SH-SY5Y (cell line): ENCODE measurements around the gene SIGMAR1.

Source experiments
- GATA2 ChIP-seq: IDR thresholded peaks from 2 replicates; pipeline ENCODE4 v1.6.1; 2011; ENCODE audit warnings: mild to moderate bottlenecking, low read depth, low read length
- GATA3 ChIP-seq: IDR thresholded peaks from 2 replicates; pipeline ENCODE4 v1.6.1; 2011; ENCODE audit warnings: low read depth, mild to moderate bottlenecking, low read length, moderate library complexity

Gene SIGMAR1

DNA sequence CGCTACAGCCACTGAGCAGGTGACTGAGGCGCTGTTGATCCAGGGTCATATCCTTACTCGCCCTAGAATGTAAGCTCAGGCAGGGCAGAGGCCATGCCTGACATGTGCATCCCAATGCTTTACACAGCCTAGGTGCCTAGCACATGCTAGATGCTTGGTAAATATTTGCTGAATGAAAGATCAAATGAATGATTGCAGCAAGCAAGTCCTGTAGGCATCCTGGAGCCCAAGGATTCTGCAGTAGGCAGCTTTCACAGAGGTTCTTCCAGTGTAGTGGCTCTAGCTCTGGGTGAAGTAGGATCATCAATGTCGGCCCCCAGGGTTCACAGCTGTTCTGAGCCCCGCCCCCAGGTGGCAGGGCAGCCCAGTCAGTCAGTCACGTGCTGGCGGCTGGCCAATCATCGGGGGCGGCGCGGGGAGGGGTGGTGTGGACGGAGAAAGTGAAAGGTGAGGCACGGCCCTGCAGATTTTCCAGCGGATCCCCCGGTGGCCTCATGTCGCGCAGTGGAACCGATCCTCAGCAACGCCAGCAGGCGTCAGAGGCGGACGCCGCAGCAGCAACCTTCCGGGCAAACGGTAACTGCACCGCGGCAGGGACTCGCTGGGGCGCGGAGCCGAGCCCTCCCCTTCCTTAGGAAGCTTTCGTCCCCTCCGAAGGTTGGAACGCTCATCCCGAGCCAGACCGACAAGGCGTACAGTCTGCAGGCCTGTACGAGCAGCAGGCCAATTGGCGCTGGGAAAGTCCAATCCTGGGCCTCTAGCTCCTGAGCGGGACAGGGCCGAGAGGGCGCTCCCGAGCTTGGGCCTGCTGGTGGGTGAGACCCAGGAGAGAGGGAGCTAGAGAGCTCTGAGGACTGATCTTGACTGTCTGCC, 8.9 kb upstream of the SIGMAR1 start, which contains the start of gene GALT:
Gene GALT, plus strand, starts transcription at position 465 of the 873 bp plus-strand sequence. Its CDS starts 30 bp downstream, at position 495.
- TF ChIP-seq GATA2, result no peak; the same call in 1 of the 2 replicates
- no peak for TF ChIP-seq GATA3

DNA sequence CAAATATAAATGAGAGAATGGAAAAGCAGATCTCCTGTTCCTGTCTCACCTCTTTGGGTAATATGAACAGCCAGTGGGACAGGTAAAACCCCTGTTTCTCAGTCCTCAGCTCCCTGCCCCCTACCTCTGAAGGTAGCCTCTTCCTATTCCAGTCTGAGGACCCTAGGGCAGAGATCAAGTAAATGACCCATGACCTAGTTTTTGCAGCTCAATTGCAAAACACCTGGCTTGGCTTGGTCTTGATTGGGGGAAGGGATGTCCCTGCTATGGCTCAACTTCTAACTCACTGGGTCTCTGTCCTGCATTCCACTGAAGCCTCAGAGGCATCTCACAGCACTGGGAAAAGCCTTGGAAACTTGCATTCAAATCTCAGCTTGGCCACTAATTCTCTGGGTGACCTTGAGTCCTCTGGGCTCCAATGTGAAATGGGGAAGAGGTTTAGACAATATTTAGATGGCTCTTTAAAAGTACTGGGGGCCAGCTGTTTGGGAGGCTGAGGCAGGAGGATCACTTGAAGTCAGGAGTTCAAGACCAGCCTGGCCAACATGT, 7.3 kb upstream of the SIGMAR1 start:
- TF ChIP-seq GATA2 (no peak), GATA3 (no peak)

DNA sequence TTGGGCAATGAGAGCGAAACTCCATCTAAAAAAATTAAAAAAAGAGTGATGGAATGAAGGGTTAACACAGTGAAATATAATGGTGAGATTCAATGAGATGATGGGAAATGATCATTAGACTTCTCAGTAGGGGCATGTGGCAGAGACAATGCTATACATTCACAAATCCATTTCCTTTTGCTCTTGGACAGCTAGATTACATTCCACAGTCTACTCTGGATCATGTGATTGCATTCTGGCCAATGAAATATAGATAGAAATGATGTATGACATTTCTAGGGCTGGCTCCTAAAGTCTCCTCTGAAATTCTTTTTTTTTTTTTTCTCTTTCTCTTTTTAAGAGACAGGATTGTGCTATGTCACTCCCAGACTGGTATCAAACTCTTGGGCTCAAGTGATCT, 5.1 kb upstream of the SIGMAR1 start:
- TF ChIP-seq GATA3, result no peak
- TF ChIP-seq GATA2, result no peak

DNA sequence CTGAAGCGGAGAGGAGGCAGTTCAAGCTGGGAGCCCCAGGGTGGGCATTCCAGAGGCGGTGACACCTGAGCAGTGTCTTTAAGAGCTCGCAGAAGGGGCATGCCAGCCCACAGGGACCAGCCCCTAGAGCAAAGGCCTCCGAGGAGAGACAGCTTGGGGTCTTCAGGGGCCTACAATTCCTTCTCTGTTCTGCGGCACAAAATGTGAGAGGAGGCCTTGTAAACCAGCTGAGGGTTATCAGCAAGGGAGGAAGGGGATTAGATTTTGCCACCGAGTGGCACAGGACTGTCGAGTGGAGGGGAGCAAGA, 505 bp upstream of the SIGMAR1 start:
- TF ChIP-seq GATA3, result no peak
- no peak for TF ChIP-seq GATA2

DNA sequence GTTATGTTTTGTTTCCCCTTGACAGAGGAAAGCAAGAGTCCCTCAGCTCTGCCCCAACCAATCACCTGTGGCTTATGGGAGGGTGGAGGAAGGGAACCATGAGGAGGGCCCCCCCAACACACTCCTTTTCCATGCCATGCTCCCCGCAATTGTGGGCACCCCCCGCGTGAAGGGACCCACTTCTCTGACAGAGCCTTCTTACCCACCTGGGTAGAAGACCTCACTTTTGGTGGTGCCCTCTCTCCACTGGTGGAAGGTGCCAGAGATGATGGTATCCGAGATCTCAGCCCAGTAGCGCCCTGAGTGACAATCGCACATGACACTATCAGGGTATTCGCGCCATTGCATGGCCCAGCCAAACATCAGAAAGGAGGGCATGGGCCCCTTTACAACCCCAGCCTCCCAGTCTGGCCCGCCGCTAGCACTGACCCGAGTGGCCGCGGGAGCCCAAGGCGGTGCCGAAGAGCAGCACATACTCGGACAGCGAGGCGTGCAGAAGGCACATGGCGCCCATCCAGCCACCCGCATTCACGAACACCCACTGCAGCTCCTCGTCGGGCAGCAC, 714 bp downstream of the SIGMAR1 start:
- no peak for TF ChIP-seq GATA3
- no peak for TF ChIP-seq GATA2

DNA sequence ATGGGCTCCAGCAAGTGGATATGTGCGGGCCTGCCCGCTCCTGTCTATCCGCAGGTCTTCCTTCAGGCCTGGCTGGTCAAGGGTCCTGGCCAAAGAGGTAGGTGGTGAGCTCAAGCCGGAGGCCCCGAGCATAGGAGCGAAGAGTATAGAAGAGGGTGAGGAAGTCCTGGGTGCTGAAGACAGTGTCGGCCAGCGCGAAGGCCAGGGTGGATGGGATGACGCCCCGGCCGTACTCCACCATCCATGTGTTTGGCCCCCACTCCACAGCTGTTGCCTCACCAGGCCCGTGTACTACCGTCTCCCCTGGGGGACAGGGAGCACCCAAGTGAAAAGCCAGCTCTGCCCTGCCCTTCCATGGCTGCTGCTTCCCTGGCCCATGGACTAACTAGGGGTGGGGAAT, 2.0 kb downstream of the SIGMAR1 start:
- TF ChIP-seq GATA3 (no peak), GATA2 (no peak)

DNA sequence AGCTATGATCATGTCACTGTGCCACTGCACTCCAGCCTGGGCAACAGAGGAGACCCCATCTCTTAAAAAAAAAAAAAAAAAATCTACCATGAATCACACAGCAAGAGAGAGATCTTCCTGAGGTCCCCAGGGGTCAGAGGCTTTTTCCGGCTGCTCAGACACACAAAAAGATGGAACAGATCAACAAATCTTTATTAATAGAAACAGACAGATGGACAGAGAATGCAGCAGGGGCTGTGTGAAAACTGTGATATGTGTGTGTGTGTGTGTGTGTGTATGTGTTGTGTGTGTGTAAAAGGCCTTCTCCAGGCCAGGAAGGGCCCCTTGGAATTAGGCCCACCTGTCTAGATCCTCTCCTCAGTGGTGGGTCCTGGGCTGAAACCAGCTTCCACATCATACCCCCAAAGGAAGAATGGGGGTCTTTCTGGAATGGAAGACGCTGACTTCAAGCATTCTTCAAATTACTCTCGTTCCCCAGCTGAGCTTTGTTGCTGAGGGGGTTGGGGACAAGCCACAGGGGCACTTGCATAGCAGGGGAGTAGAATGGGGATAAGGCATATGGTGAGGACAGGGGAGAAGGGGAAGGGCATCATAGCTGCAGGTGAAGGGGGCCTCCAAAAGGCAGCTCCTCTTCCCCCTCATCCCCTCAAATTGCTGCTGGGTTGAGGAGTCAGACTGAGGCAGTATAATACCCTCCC, 2.9 kb downstream of the SIGMAR1 start:
- TF ChIP-seq GATA2, result no peak
- no peak for TF ChIP-seq GATA3

DNA sequence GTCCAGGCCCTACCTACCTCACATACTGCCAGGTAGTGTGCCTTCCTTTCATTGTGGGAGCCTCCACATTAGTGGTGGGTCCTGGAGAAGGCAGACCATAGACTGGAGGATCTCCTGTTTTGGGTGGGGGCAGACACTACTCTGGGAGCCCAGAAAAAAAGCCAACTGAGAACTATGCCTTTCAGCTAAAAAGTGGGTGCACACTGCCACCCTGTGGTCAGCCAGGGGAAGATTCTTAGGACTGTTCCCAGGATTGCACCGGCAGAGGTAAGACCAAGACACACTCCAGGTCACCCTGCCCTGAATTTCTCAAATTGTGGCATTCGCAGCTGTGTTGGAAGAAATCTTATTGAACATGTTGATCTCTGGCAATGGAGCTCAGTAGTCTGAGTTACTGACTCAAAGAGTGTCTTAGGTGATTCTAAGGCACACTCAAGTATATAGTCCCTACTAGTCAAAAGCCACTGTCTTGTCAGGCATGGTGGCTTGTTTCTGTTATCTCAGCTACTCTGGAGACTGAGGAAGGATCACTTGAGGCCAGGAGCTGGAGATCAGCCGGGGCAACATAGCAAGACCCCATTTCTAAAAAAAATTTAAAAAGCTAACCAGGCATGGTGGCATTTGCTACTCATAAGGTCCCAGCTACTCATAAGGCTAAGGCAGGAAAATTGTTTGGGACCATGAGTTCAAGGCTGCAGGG, 3.6 kb downstream of the SIGMAR1 start:
- TF ChIP-seq GATA2, result no peak
- no peak for TF ChIP-seq GATA3

DNA sequence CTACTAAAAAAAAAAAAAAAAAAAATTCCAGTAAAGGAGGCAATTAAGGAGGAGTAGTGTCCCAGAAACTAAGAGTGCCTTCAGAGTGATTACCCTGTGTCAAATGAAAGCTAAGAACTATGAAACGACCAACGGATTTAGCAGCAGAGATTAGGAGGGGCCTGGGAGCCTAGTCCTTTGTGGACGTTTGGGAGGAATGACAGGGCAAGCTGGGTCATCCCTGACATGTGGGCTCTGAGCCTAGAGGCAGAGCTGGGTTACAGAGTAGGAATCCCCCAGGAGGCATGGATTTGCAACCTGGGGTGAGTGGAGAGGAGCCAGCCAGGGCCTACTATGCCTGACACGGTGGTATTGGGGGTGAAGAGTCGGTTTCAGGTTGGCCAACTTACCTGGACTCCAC, 4.4 kb downstream of the SIGMAR1 start:
- TF ChIP-seq GATA3 (no peak), GATA2 (no peak)

DNA sequence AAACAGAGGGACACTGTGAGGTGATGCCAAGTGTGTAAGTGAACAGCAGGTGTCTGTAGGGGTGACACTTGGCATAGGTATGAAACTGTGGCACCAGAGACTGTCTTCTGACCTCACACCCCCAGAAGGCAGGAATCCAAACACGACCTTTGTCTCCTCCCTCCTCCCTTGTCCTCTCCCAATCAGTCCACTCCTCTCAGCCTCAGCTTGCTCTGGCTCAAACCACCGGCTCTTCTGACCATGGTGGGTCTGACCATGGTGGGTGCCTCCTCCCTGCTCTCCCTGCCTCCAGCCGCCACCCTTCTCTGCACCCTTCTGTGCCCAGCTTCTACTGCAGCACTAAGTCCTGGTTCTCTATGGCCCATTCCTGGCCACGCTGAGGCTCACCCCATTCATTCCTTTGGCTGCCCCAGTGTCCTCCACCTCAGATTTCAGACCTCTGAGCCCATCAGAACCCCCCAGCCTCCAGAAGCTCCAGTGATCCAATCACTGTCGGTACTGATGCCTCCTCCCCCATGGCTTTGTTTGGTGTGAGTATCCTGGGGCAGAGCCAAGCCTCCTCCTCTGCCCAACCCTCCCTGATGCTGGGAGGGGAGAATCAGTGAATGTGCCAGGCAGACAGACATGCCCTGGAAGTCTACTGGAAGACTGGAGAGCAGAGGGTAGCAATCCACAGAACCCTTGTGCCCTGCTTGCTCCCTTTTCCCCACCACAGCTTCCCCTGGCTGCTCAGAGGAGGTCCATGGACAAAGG, 7.0 kb downstream of the SIGMAR1 start:
- TF ChIP-seq GATA3 (no peak), GATA2 (no peak)

DNA sequence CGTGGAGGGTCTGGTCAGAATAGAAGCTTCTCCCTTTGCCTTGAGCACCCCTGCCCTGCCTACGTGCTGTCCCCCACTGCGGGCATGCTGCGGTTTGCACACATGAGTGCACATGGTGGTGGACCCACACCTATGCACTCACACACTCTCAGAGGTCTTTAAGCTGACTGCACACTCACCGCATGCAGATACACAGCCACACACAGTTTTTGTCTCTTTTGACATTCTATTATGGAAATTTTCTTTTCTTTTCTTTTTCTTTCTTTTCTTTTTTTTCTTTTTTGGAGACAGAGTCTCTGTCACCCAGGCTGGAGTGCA, 8.1 kb downstream of the SIGMAR1 start:
- TF ChIP-seq GATA2 (no peak), GATA3 (no peak)

DNA sequence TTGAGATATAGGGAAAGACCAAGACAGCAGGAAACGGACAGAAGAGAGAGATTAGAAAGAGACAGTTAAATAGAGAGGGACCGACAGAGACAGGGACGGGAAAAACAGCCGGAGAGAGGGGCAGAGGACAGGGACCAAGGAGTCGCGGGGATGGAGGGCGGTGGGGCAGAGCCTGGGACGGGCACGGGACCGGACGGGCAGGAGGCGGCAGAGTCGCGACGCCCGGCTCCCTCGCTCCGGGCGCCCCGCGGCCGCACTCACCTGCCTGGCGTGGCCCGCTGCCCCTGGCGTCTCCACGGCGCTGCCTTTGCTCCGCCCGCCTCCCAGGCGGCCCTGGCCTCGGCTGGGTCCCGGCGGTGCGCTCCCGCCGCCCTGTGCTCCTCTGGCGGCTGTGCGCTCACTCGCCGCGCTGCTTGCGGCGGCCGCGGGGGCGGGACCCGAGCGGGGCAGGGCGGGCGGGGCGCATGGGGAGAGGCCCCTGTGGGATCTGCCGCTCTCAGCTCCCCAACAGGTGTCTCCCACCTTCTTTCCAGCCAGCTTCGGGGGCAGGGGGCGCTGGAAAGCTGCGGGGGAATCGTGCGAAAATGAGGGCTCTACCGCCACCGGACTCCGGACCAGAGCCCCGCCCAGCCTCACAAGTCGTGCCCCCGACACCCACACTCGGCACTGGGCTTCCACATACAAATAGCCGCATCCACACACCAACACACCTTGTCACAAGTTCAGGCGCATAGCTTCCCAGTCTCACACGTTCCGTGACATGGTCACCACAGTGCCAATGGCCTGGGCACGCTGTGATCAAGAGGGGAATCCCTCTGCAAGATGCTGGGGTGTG, 8.7 kb downstream of the SIGMAR1 start, which contains the start of gene ARID3C:
Gene ARID3C, minus strand, starts transcription at position 411 of the 835 bp plus-strand sequence. CDS start 1,052 bp downstream, outside the sequence.
- TF ChIP-seq GATA2, result no peak
- TF ChIP-seq GATA3, result no peak
